ENCODE results near the gene OR6K3.
"Not testable (repeated sequence)": the region's sequence is repeated elsewhere in the genome, so short reads cannot be mapped to it uniquely, and the experiment has no call there.

OR6K3 gene

DNA sequence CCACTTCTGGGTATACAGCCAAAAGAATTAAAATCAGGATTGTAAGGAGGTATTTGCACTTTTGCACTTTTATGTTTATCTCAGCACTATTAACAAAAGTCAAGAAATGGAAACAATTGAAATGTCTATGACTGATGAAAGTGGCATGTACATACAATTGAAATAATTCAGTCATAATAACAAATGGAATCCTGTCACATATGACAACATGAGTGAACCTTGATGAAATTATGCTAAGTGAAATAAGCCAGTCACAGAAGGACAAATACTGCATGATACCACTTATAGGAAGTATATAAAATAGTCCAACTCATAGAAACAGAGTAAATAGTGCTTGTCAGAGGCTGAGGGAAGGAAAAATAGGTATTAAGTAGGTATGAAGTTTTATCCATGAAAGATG lies 30.6 kb downstream of the OR6K3 start:
- Histone ChIP-seq H3K4me1 (no peaks in the 10 kb centered on the region), H3K27me3 (ENCODE audit: control insufficient read depth, insufficient read depth, low read length) (no peaks in the 10 kb centered on the region), H3K27ac (no peak overlapping the region), H3K9ac (no peak overlapping the region), H2AFZ (no peak overlapping the region), H3K79me2 (no peaks in the 10 kb centered on the region), H3K4me3 (ENCODE audit: low read depth, low read length) (no peak overlapping the region), H3K4me2 (ENCODE audit: low read length) (no peak overlapping the region), H3K9me3 (ENCODE audit: control insufficient read depth, low read length) (no peaks in the 10 kb centered on the region), H3K36me3 (ENCODE audit: control insufficient read depth, insufficient read depth, low read length) (no peaks in the 10 kb centered on the region)
- TF ChIP-seq, protein P1, sequence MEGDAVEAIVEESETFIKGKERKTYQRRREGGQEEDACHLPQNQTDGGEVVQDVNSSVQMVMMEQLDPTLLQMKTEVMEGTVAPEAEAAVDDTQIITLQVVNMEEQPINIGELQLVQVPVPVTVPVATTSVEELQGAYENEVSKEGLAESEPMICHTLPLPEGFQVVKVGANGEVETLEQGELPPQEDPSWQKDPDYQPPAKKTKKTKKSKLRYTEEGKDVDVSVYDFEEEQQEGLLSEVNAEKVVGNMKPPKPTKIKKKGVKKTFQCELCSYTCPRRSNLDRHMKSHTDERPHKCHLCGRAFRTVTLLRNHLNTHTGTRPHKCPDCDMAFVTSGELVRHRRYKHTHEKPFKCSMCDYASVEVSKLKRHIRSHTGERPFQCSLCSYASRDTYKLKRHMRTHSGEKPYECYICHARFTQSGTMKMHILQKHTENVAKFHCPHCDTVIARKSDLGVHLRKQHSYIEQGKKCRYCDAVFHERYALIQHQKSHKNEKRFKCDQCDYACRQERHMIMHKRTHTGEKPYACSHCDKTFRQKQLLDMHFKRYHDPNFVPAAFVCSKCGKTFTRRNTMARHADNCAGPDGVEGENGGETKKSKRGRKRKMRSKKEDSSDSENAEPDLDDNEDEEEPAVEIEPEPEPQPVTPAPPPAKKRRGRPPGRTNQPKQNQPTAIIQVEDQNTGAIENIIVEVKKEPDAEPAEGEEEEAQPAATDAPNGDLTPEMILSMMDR (IDR thresholded peaks at IDR 0.05), result no peak

DNA sequence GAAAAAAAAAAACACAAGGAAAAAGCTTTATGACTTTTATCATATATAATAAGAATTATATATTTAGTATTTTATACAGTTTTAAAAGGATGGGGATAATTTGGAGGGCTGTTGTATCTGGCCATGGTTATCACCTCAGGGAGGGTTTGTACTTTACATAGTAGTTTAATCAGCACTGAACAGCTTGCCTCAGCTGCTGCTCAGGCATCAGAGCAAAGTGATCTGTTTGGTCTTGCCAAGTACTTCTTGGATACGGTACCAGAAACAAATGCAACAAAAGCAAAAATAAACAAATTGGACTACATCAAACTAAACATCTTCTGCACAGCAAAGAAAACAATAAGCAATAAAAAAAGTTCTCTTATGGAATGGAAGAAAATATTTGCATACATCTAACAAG lies 31.4 kb downstream of the OR6K3 start:
- no peak overlapping the region for H3K4me2 ChIP-seq (ENCODE audit: low read length)
- TF ChIP-seq, protein P1 (IDR thresholded peaks at IDR 0.05), result no peak
- no peaks in the 10 kb centered on the region for H3K36me3 ChIP-seq (ENCODE audit: control insufficient read depth, insufficient read depth, low read length)
- no peaks in the 10 kb centered on the region for H3K79me2 ChIP-seq
- no peaks in the 10 kb centered on the region for H3K9me3 ChIP-seq (ENCODE audit: control insufficient read depth, low read length)
- H3K9ac ChIP-seq, result no peak overlapping the region
- H2AFZ ChIP-seq, result no peak overlapping the region
- no peak overlapping the region for H3K27ac ChIP-seq
- no peaks in the 10 kb centered on the region for H3K27me3 ChIP-seq (ENCODE audit: control insufficient read depth, insufficient read depth, low read length)
- H3K4me3 ChIP-seq (ENCODE audit: low read depth, low read length), result no peak overlapping the region
- H3K4me1 ChIP-seq, result no peaks in the 10 kb centered on the region

- not testable (repeated sequence) for H3K27me3 ChIP-seq (ENCODE audit: control insufficient read depth, insufficient read depth, low read length); H3K36me3 ChIP-seq (ENCODE audit: control insufficient read depth, insufficient read depth, low read length); H3K4me2 ChIP-seq (ENCODE audit: low read length); H3K9me3 ChIP-seq (ENCODE audit: control insufficient read depth, low read length); H3K27ac ChIP-seq; H3K4me1 ChIP-seq; H3K9ac ChIP-seq; H3K4me3 ChIP-seq (ENCODE audit: low read depth, low read length); H2AFZ ChIP-seq; H3K79me2 ChIP-seq
Observed at GRCh38 chr1:158688343-158688742, 32.2 kb downstream of the OR6K3 start.

DNA sequence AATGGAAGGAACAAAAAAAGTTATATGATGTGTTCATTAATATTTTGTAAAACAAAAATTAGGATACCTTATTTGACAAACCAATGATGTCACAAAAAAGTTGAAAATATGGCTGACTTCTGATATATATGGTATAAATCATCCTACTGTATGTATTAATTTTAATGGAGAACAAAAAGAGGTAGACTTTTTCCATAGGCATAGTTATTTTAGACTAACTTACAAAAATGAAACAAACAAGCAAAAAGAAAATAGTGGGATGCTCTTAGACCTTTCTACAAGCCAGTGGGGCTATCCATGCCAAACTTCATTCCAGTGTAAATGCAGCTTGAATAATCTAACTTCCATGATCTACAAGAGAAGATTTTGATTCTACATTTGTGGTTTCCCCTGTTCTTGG lies 33.5 kb downstream of the OR6K3 start:
- no peaks in the 10 kb centered on the region for H3K9me3 ChIP-seq (ENCODE audit: control insufficient read depth, low read length)
- no peaks in the 10 kb centered on the region for H3K27me3 ChIP-seq (ENCODE audit: control insufficient read depth, insufficient read depth, low read length)
- TF ChIP-seq, protein P1 (IDR thresholded peaks at IDR 0.05), result no peak
- no peak overlapping the region for H3K4me2 ChIP-seq (ENCODE audit: low read length)
- H3K79me2 ChIP-seq, result no peaks in the 10 kb centered on the region
- H2AFZ ChIP-seq, result no peak overlapping the region
- H3K27ac ChIP-seq, result no peak overlapping the region
- H3K36me3 ChIP-seq (ENCODE audit: control insufficient read depth, insufficient read depth, low read length), result no peaks in the 10 kb centered on the region
- no peak overlapping the region for H3K9ac ChIP-seq
- no peaks in the 10 kb centered on the region for H3K4me1 ChIP-seq
- H3K4me3 ChIP-seq (ENCODE audit: low read depth, low read length), result no peak overlapping the region

- TF ChIP-seq, protein P1 (IDR thresholded peaks at IDR 0.05), result no peak
- Histone ChIP-seq H3K36me3 (ENCODE audit: control insufficient read depth, insufficient read depth, low read length) (no peaks in the 10 kb centered on the region), H2AFZ (no peak within 1 kb of the TSS), H3K27me3 (ENCODE audit: control insufficient read depth, insufficient read depth, low read length) (no peaks in the 10 kb centered on the region), H3K9me3 (ENCODE audit: control insufficient read depth, low read length) (no peaks in the 10 kb centered on the region), H3K27ac (no peak within 1 kb of the TSS), H3K79me2 (no peaks in the 10 kb centered on the region), H3K9ac (no peak within 1 kb of the TSS), H3K4me3 (ENCODE audit: low read depth, low read length) (no peak within 1 kb of the TSS), H3K4me1 (no peaks in the 10 kb centered on the region), H3K4me2 (ENCODE audit: low read length) (no peak within 1 kb of the TSS)
Observed at GRCh38 chr1:158686111-158687009, 34.2 kb downstream of the OR6K3 start, which contains the start of gene SPTA1. TSS of gene SPTA1 (minus strand) at chr1:158686715. CDS start at chr1:158686517, 198 bp downstream.

Measured in parathyroid adenoma (tissue), 2 donors.